Measurements from ENCODE around the gene PCDHA6. TPM values are rescaled to one million over a fixed set of nuclear protein-coding genes. Genes with fewer than 3 reads are reported as not detected.
"Not testable (repeated sequence)": the region's sequence is repeated elsewhere in the genome, so short reads cannot be mapped to it uniquely, and the experiment has no call there.

Gene PCDHA6
- 3.4 and 3.8 TPM in 2 replicates for polyA plus RNA-seq (2013)

GRCh38 chr5:140827704-140828361 lies at the start of gene PCDHA6:
TSS of gene PCDHA6 (plus strand) at chr5:140827960. CDS start at chr5:140828092, 132 bp downstream.
- DNase-seq = no peak
- peak within 1 kb of the TSS; percentile 28 for H4K91ac ChIP-seq (ENCODE audit: low read depth, low read length)
- peaks cover 8 to 9% of the 10 kb centered on the region in 2 experiments for H3K36me3 ChIP-seq (ENCODE audit: control insufficient read depth in 1 of 2, insufficient read depth in 2 of 2, low read length in 2 of 2)
- no peaks in the 10 kb centered on the region for H3K4me1 ChIP-seq (ENCODE audit: control insufficient read depth in 1 of 2, insufficient read depth in 2 of 2, low read length in 2 of 2)
- H3K79me1 ChIP-seq (ENCODE audit: low read length) = no peaks in the 10 kb centered on the region
- H3K18ac ChIP-seq (ENCODE audit: low read length) = peak within 1 kb of the TSS; percentile 82
- H3K79me2 ChIP-seq (ENCODE audit: control insufficient read depth, insufficient read depth, low read length, poor library complexity) = no peaks in the 10 kb centered on the region
- H3K4me3 ChIP-seq (ENCODE audit: low read depth, low read length) = peak within 1 kb of the TSS; percentile 75
- no peak within 1 kb of the TSS for H2BK5ac ChIP-seq (ENCODE audit: low read depth, low read length, poor library complexity)
- peak within 1 kb of the TSS; percentile 51 for H4K12ac ChIP-seq (ENCODE audit: low read depth, low read length)
- no peak within 1 kb of the TSS for H2BK120ac ChIP-seq (ENCODE audit: insufficient read depth, low read length, poor library complexity)
- peak within 1 kb of the TSS; percentile 60 for H2AFZ ChIP-seq (ENCODE audit: insufficient read depth, low read length, poor library complexity)
- no peak within 1 kb of the TSS for H4K8ac ChIP-seq (ENCODE audit: low read depth, low read length)
- H3K4me2 ChIP-seq (ENCODE audit: low read length) = peak within 1 kb of the TSS; percentile 39
- H3K27ac ChIP-seq (ENCODE audit: low read depth, low read length) = no peak within 1 kb of the TSS
- no peak within 1 kb of the TSS for H3K4ac ChIP-seq (ENCODE audit: low read depth, low read length)
- peak within 1 kb of the TSS; percentile 72 for H3K14ac ChIP-seq (ENCODE audit: low read length)
- peaks cover 3% of the 10 kb centered on the region for H3K9me3 ChIP-seq (ENCODE audit: insufficient read depth, low read depth, low read length)
- H3K27me3 ChIP-seq (ENCODE audit: insufficient read depth, low read length) = no peaks in the 10 kb centered on the region
- WGBS (ENCODE audit: extremely low coverage, insufficient coverage, insufficient read length) = no CpG with 5 or more reads among the region's 27 CpGs
- no peak within 1 kb of the TSS for H2AK5ac ChIP-seq (ENCODE audit: low read length)
- H2BK12ac ChIP-seq (ENCODE audit: low read length) = no peak within 1 kb of the TSS
- H3K9ac ChIP-seq (ENCODE audit: low read length) = no peak within 1 kb of the TSS
- H3K23ac ChIP-seq (ENCODE audit: low read length) = no peak within 1 kb of the TSS

- H3K4me2 ChIP-seq (ENCODE audit: low read length) = no peak overlapping the region
- H3K23ac ChIP-seq (ENCODE audit: low read length) = no peak overlapping the region
- H3K27ac ChIP-seq (ENCODE audit: low read depth, low read length) = no peak overlapping the region
- peaks cover 16% of the 10 kb centered on the region for H3K9me3 ChIP-seq (ENCODE audit: insufficient read depth, low read depth, low read length)
- no peaks in the 10 kb centered on the region for H3K79me1 ChIP-seq (ENCODE audit: low read length)
- H2BK120ac ChIP-seq (ENCODE audit: insufficient read depth, low read length, poor library complexity) = no peak overlapping the region
- no peak overlapping the region for H2BK12ac ChIP-seq (ENCODE audit: low read length)
- H3K14ac ChIP-seq (ENCODE audit: low read length) = no peak overlapping the region
- no peak overlapping the region for H2BK5ac ChIP-seq (ENCODE audit: low read depth, low read length, poor library complexity)
- H3K18ac ChIP-seq (ENCODE audit: low read length) = no peak overlapping the region
- H3K27me3 ChIP-seq (ENCODE audit: insufficient read depth, low read length) = no peaks in the 10 kb centered on the region
- H3K4me1 ChIP-seq (ENCODE audit: control insufficient read depth in 1 of 2, insufficient read depth in 2 of 2, low read length in 2 of 2) = no peaks in the 10 kb centered on the region
- no peak overlapping the region for H2AFZ ChIP-seq (ENCODE audit: insufficient read depth, low read length, poor library complexity)
- no peak overlapping the region for H2AK5ac ChIP-seq (ENCODE audit: low read length)
- DNase-seq = no peak
- no CpG with 5 or more reads among the region's 1 CpG for WGBS (ENCODE audit: extremely low coverage, insufficient coverage, insufficient read length)
- no peak overlapping the region for H4K12ac ChIP-seq (ENCODE audit: low read depth, low read length)
- no peaks in the 10 kb centered on the region for H3K79me2 ChIP-seq (ENCODE audit: control insufficient read depth, insufficient read depth, low read length, poor library complexity)
- no peaks in the 10 kb centered on the region for H3K36me3 ChIP-seq (ENCODE audit: control insufficient read depth in 1 of 2, insufficient read depth in 2 of 2, low read length in 2 of 2)
- H3K4ac ChIP-seq (ENCODE audit: low read depth, low read length) = no peak overlapping the region
- H4K8ac ChIP-seq (ENCODE audit: low read depth, low read length) = no peak overlapping the region
- H4K91ac ChIP-seq (ENCODE audit: low read depth, low read length) = no peak overlapping the region
- H3K9ac ChIP-seq (ENCODE audit: low read length) = no peak overlapping the region
- no peak overlapping the region for H3K4me3 ChIP-seq (ENCODE audit: low read depth, low read length)
Measured at GRCh38 chr5:140780512-140780911, 47.2 kb upstream of the PCDHA6 start.

GRCh38 chr5:140785905-140786686 lies 41.7 kb upstream of the PCDHA6 start, which contains the start of gene PCDHA1:
TSS of gene PCDHA1 (plus strand) at chr5:140786140.
- DNase-seq = no peak
- WGBS (ENCODE audit: extremely low coverage, insufficient coverage, insufficient read length) = no CpG with 5 or more reads among the region's 29 CpGs

GRCh38 chr5:140787422-140787821 lies 40.3 kb upstream of the PCDHA6 start:
- H2BK12ac ChIP-seq (ENCODE audit: low read length); H3K4me2 ChIP-seq (ENCODE audit: low read length); H3K18ac ChIP-seq (ENCODE audit: low read length); H2AFZ ChIP-seq (ENCODE audit: insufficient read depth, low read length, poor library complexity); H3K27ac ChIP-seq (ENCODE audit: low read depth, low read length); H2BK120ac ChIP-seq (ENCODE audit: insufficient read depth, low read length, poor library complexity); H3K14ac ChIP-seq (ENCODE audit: low read length); H3K27me3 ChIP-seq (ENCODE audit: insufficient read depth, low read length); DNase-seq; H3K9ac ChIP-seq (ENCODE audit: low read length); H3K23ac ChIP-seq (ENCODE audit: low read length); H3K4ac ChIP-seq (ENCODE audit: low read depth, low read length); H3K36me3 ChIP-seq (ENCODE audit: control insufficient read depth in 1 of 2, insufficient read depth in 2 of 2, low read length in 2 of 2); H2BK5ac ChIP-seq (ENCODE audit: low read depth, low read length, poor library complexity); H4K12ac ChIP-seq (ENCODE audit: low read depth, low read length); H3K4me3 ChIP-seq (ENCODE audit: low read depth, low read length); H4K8ac ChIP-seq (ENCODE audit: low read depth, low read length); H3K79me1 ChIP-seq (ENCODE audit: low read length); H3K79me2 ChIP-seq (ENCODE audit: control insufficient read depth, insufficient read depth, low read length, poor library complexity); H3K4me1 ChIP-seq (ENCODE audit: control insufficient read depth in 1 of 2, insufficient read depth in 2 of 2, low read length in 2 of 2); H2AK5ac ChIP-seq (ENCODE audit: low read length); H4K91ac ChIP-seq (ENCODE audit: low read depth, low read length): not testable (repeated sequence)
- H3K9me3 ChIP-seq (ENCODE audit: insufficient read depth, low read depth, low read length) = peaks cover 25% of the 10 kb centered on the region
- WGBS (ENCODE audit: extremely low coverage, insufficient coverage, insufficient read length) = no CpG with 5 or more reads among the region's 44 CpGs

More at GRCh38 chr5:140785905-140786686, 41.7 kb upstream of the PCDHA6 start, which contains the start of gene PCDHA1:
- H3K4me2 ChIP-seq (ENCODE audit: low read length) = no peak within 1 kb of the TSS
- no peak within 1 kb of the TSS for H3K14ac ChIP-seq (ENCODE audit: low read length)
- H2AK5ac ChIP-seq (ENCODE audit: low read length) = no peak within 1 kb of the TSS
- H3K27ac ChIP-seq (ENCODE audit: low read depth, low read length) = no peak within 1 kb of the TSS
- H2AFZ ChIP-seq (ENCODE audit: insufficient read depth, low read length, poor library complexity) = no peak within 1 kb of the TSS
- H3K18ac ChIP-seq (ENCODE audit: low read length) = no peak within 1 kb of the TSS
- no peak within 1 kb of the TSS for H4K8ac ChIP-seq (ENCODE audit: low read depth, low read length)
- no peak within 1 kb of the TSS for H3K9ac ChIP-seq (ENCODE audit: low read length)
- H3K79me2 ChIP-seq (ENCODE audit: control insufficient read depth, insufficient read depth, low read length, poor library complexity) = no peaks in the 10 kb centered on the region
- no peaks in the 10 kb centered on the region for H3K79me1 ChIP-seq (ENCODE audit: low read length)
- H2BK12ac ChIP-seq (ENCODE audit: low read length) = no peak within 1 kb of the TSS
- H3K4me3 ChIP-seq (ENCODE audit: low read depth, low read length) = peak within 1 kb of the TSS; percentile 25
- no peaks in the 10 kb centered on the region for H3K27me3 ChIP-seq (ENCODE audit: insufficient read depth, low read length)
- no peak within 1 kb of the TSS for H4K12ac ChIP-seq (ENCODE audit: low read depth, low read length)
- no peaks in the 10 kb centered on the region for H3K36me3 ChIP-seq (ENCODE audit: control insufficient read depth in 1 of 2, insufficient read depth in 2 of 2, low read length in 2 of 2)
- H3K23ac ChIP-seq (ENCODE audit: low read length) = no peak within 1 kb of the TSS
- no peak within 1 kb of the TSS for H2BK5ac ChIP-seq (ENCODE audit: low read depth, low read length, poor library complexity)
- H3K4me1 ChIP-seq (ENCODE audit: control insufficient read depth in 1 of 2, insufficient read depth in 2 of 2, low read length in 2 of 2) = no peaks in the 10 kb centered on the region
- no peak within 1 kb of the TSS for H2BK120ac ChIP-seq (ENCODE audit: insufficient read depth, low read length, poor library complexity)
- H3K4ac ChIP-seq (ENCODE audit: low read depth, low read length) = no peak within 1 kb of the TSS
- H4K91ac ChIP-seq (ENCODE audit: low read depth, low read length) = no peak within 1 kb of the TSS
- peaks cover 25% of the 10 kb centered on the region for H3K9me3 ChIP-seq (ENCODE audit: insufficient read depth, low read depth, low read length)
